H1 (cell line): ENCODE results near the gene OXSM. TPM values are rescaled to one million over a fixed set of nuclear protein-coding genes. Genes with fewer than 3 reads are reported as not detected.

ENCODE experiments used
- ASH2L ChIP-seq: fragments of 200-600, 300-600 bp; sonication (generic); IDR thresholded peaks from one replicate; pipeline ENCODE4 v1.7.1; 2017; ENCODE audit warnings: low read length
- CBX5 ChIP-seq: fragments of 300-800, 300-1000 bp; sonication (generic); IDR thresholded peaks from 2 replicates; pipeline ENCODE4 v1.7.1; 2016; ENCODE audit warnings: antibody characterized with exemption, low read length, low read depth
- CBX8 ChIP-seq: fragments of 300-800, 300-1000 bp; sonication (generic); IDR thresholded peaks from 2 replicates; pipeline ENCODE4 v1.7.1; 2016; ENCODE audit warnings: low read depth, low read length, borderline replicate concordance
- CEBPB ChIP-seq: IDR thresholded peaks from 2 replicates; pipeline ENCODE4 v1.6.1; 2012; ENCODE audit warnings: low read depth, low read length
- EGR1 ChIP-seq: IDR thresholded peaks from 2 replicates; pipeline ENCODE4 v1.6.1; 2011; ENCODE audit warnings: low read depth, low read length, borderline replicate concordance
- EP300 ChIP-seq, 2 experiments: IDR thresholded peaks; 1 replicate in 1 of 2; 2 replicates in 1 of 2; pipeline ENCODE4 v1.6.1; 2011 to 2012; ENCODE audit warnings: low read depth in 2 of 2, low read length in 2 of 2, mild to moderate bottlenecking in 2 of 2, borderline replicate concordance in 1 of 2, inconsistent platforms in 1 of 2, moderate library complexity in 1 of 2
- KDM4A ChIP-seq: IDR thresholded peaks from one replicate; pipeline ENCODE4 v1.7.1; 2012; ENCODE audit warnings: low read depth, mild to moderate bottlenecking, moderate library complexity, low read length, inconsistent platforms; ENCODE audit not compliant: severe bottlenecking
- MAFK ChIP-seq: IDR thresholded peaks from 2 replicates; pipeline ENCODE4 v1.6.1; 2012; ENCODE audit warnings: low read depth, mild to moderate bottlenecking, improper control_type of control experiment, low read length
- PHF8 ChIP-seq: fragments of 200-600 bp; sonication (generic); conservative IDR thresholded peaks from 2 replicates; pipeline ENCODE4 v1.7.1; 2012; ENCODE audit warnings: low read depth, mild to moderate bottlenecking, inconsistent platforms, low read length, moderate library complexity
- POU5F1 ChIP-seq: IDR thresholded peaks from 2 replicates; pipeline ENCODE4 v1.6.1; 2011; ENCODE audit warnings: low read depth, mild to moderate bottlenecking, low read length, moderate library complexity
- RFX5 ChIP-seq: IDR thresholded peaks from 2 replicates; pipeline ENCODE4 v1.6.1; 2011; ENCODE audit warnings: low read depth, low read length, improper control_type of control experiment, borderline replicate concordance
- RXRA ChIP-seq: IDR thresholded peaks from 2 replicates; pipeline ENCODE4 v1.6.1; 2011; ENCODE audit warnings: low read depth, mild to moderate bottlenecking, low read length, moderate library complexity; ENCODE audit not compliant: insufficient read depth
- SIN3A ChIP-seq, 2 experiments: IDR thresholded peaks in 1 of 2; conservative IDR thresholded peaks in 1 of 2; 2 replicates each; pipeline ENCODE4 v1.6.1; 2011 to 2012; ENCODE audit warnings: low read length in 2 of 2, improper control_type of control experiment in 1 of 2, low read depth in 1 of 2, mild to moderate bottlenecking in 1 of 2
- SIRT6 ChIP-seq: IDR thresholded peaks from one replicate; pipeline ENCODE4 v1.7.1; 2012; ENCODE audit warnings: low read length, inconsistent platforms
- SP4 ChIP-seq: IDR thresholded peaks from 2 replicates; pipeline ENCODE4 v1.6.1; 2012; ENCODE audit warnings: low read length, inconsistent platforms
- TBP ChIP-seq: IDR thresholded peaks from 2 replicates; pipeline ENCODE4 v1.6.1; 2011; ENCODE audit warnings: low read depth, low read length, improper control_type of control experiment
- polyA plus RNA-seq, 7 experiments: library from polyadenylated mRNA; depleted of rRNA in 3 of 7; stranded (reverse) in 5 of 7; unstranded in 2 of 7; fragments of >200 nt in 5 of 7; fragments of 200-250 nt in 2 of 7; gene quantifications; 1 replicate in 5 of 7; 2 replicates in 1 of 7; 4 replicates in 1 of 7; pipeline versions ENCODE4 v1.2.1 to v1.2.3, GENCODE V29; 2011 to 2013; ENCODE audit warnings: missing spikeins in 2 of 7, mixed read lengths in 2 of 7
- total RNA-seq: library from RNA; stranded (reverse); fragmentation: NEBNext Ultra II Directional; extraction: Animal tissue kit (Norgen Biotek cat#: 25700); gene quantifications from 2 replicates; pipeline ENCODE4 v1.2.1, GENCODE V29; 2021
- TF ChIP-seq, protein P1 (sequence below): IDR thresholded peaks from 2 replicates; pipeline ENCODE4 v1.6.1; 2012; ENCODE audit warnings: inconsistent platforms
- TF ChIP-seq, protein P2 (sequence below): IDR thresholded peaks from 2 replicates; pipeline ENCODE4 v1.6.1; 2012; ENCODE audit warnings: low read length, inconsistent platforms

Gene OXSM
- total and polyA plus RNA-seq, 2 of the 8 experiments (the other 6 are each of a cell fraction or from before 2014, with no cell fraction given) = 1.3 to 2.2 TPM

DNA sequence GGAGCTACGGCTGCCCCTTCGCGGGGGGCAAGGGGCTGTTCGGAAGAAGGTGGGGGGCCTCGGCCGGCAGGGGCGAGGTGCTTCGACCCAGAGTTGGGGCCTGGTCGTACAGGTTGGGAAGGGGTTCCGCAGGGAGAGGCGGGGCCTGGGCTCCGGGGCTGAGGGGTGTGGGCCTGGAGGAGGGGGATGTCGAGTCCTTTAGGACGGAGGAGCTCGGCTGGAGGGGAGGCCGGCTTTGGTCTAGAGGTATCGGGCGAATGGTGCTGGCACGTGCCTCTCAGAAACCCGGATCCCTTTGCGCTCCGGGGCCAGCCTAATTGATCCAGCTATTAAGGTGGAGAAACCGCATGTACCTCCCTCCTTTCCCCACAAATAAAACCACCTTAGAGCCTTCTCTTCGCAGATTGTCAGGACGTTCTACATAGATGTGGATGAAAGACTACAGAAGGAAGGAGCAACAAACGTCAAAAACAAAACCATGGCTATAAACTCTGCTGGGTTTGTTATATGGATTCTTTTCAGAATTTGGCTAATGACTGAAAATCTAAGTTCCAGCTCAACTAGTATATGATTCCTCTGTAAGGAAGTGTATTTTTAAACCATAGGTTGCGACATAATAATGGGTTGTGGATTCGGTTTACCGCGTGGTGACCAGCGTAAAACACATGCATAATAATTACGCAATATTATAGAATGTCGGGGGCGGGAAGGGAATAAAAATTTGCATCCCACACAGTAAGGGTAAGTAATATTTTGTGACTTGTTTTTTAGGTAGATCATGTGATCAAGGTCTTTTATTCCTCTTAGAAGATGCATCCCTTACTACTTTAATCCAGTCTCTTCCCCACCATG lies 6.0 kb upstream of the OXSM start (continued):
- no peak for TF ChIP-seq RFX5
- no peak for TF ChIP-seq MAFK
- no peak for TF ChIP-seq TBP
- no peak for TF ChIP-seq CBX8
- peak; percentile 91 for TF ChIP-seq CEBPB
- TF ChIP-seq SIN3A (conservative IDR thresholded peaks at IDR 0.05 in 1 of 2, IDR thresholded peaks at IDR 0.05 in 1 of 2; ENCODE audit: low read depth in 1 of 2, low read length in 2 of 2) = peak in 1 of 2 experiments; percentile 7; a peak in 1 of 4 replicates
- TF ChIP-seq EGR1 = no peak
- no peak for TF ChIP-seq EP300 (IDR thresholded peaks at IDR 0.05; ENCODE audit: borderline replicate concordance in 1 of 2, low read depth in 2 of 2, low read length in 2 of 2)
- no peak for TF ChIP-seq SIRT6
- TF ChIP-seq PHF8 = no peak; the same call in 1 of the 2 replicates
- TF ChIP-seq, protein P1, sequence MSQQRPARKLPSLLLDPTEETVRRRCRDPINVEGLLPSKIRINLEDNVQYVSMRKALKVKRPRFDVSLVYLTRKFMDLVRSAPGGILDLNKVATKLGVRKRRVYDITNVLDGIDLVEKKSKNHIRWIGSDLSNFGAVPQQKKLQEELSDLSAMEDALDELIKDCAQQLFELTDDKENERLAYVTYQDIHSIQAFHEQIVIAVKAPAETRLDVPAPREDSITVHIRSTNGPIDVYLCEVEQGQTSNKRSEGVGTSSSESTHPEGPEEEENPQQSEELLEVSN = peak; percentile 93
- TF ChIP-seq, protein P2, sequence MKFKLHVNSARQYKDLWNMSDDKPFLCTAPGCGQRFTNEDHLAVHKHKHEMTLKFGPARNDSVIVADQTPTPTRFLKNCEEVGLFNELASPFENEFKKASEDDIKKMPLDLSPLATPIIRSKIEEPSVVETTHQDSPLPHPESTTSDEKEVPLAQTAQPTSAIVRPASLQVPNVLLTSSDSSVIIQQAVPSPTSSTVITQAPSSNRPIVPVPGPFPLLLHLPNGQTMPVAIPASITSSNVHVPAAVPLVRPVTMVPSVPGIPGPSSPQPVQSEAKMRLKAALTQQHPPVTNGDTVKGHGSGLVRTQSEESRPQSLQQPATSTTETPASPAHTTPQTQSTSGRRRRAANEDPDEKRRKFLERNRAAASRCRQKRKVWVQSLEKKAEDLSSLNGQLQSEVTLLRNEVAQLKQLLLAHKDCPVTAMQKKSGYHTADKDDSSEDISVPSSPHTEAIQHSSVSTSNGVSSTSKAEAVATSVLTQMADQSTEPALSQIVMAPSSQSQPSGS = no peak
- TF ChIP-seq CBX5 = no peak
- TF ChIP-seq SP4 = 0 out of 2 replicates have a peak, but pooled peaks have one; percentile 31
- TF ChIP-seq RXRA = no peak
- peak; percentile 13 for TF ChIP-seq ASH2L
- TF ChIP-seq POU5F1 = no peak
- peak; percentile 51 for TF ChIP-seq KDM4A
